H1 (cell line): Measurements from ENCODE around the gene MACC1.

Experiments used
- ASH2L ChIP-seq: fragments of 200-600, 300-600 bp; sonication (generic); IDR thresholded peaks from one replicate; pipeline ENCODE4 v1.7.1; 2017; ENCODE audit warnings: low read length
- ATF2 ChIP-seq: IDR thresholded peaks from 2 replicates; pipeline ENCODE4 v1.6.1; 2012; ENCODE audit warnings: low read length, inconsistent platforms
- CHD1 ChIP-seq: IDR thresholded peaks from 2 replicates; pipeline ENCODE4 v1.6.1; 2012; ENCODE audit warnings: low read depth, low read length, improper control_type of control experiment
- CTCF ChIP-seq, 3 experiments: IDR thresholded peaks; 1 replicate in 2 of 3; 2 replicates in 1 of 3; pipeline versions ENCODE4 v1.5.1 to v1.6.1; 2011; ENCODE audit warnings: low read length in 3 of 3, mild to moderate bottlenecking in 3 of 3, inconsistent platforms in 2 of 3, low read depth in 1 of 3, moderate library complexity in 1 of 3; ENCODE audit not compliant: insufficient read depth in 1 of 3; ENCODE audit errors: control extremely low read depth in 1 of 3
- EZH2 ChIP-seq: fragments of 200-600 bp; sonication (generic); IDR thresholded peaks from 2 replicates; pipeline ENCODE4 v1.7.1; 2012; ENCODE audit warnings: low read depth, mild to moderate bottlenecking, moderate library complexity, low read length, inconsistent platforms; ENCODE audit not compliant: severe bottlenecking
- POLR2A ChIP-seq, 2 experiments: IDR thresholded peaks; 1 replicate in 1 of 2; 2 replicates in 1 of 2; pipeline ENCODE4 v1.6.1; 2011; ENCODE audit warnings: low read depth in 2 of 2, low read length in 2 of 2, mild to moderate bottlenecking in 2 of 2; ENCODE audit errors: control extremely low read depth in 1 of 2
- POLR2AphosphoS5 ChIP-seq: IDR thresholded peaks from 2 replicates; pipeline ENCODE4 v1.6.1; 2011; ENCODE audit warnings: low read depth, low read length
- POU5F1 ChIP-seq: IDR thresholded peaks from 2 replicates; pipeline ENCODE4 v1.6.1; 2011; ENCODE audit warnings: low read depth, mild to moderate bottlenecking, low read length, moderate library complexity
- RAD21 ChIP-seq, 2 experiments: IDR thresholded peaks in 1 of 2; conservative IDR thresholded peaks in 1 of 2; 2 replicates each; pipeline ENCODE4 v1.6.1; 2011; ENCODE audit warnings: low read depth in 2 of 2, low read length in 2 of 2, improper control_type of control experiment in 1 of 2, inconsistent platforms in 1 of 2, mild to moderate bottlenecking in 1 of 2, moderate library complexity in 1 of 2
- SIN3A ChIP-seq, 2 experiments: IDR thresholded peaks in 1 of 2; conservative IDR thresholded peaks in 1 of 2; 2 replicates each; pipeline ENCODE4 v1.6.1; 2011 to 2012; ENCODE audit warnings: low read length in 2 of 2, improper control_type of control experiment in 1 of 2, low read depth in 1 of 2, mild to moderate bottlenecking in 1 of 2
- SIRT6 ChIP-seq: IDR thresholded peaks from one replicate; pipeline ENCODE4 v1.7.1; 2012; ENCODE audit warnings: low read length, inconsistent platforms
- SP2 ChIP-seq: IDR thresholded peaks from 2 replicates; pipeline ENCODE4 v1.6.1; 2012; ENCODE audit warnings: mild to moderate bottlenecking, low read length, inconsistent platforms
- TCF12 ChIP-seq: IDR thresholded peaks from 2 replicates; pipeline ENCODE4 v1.6.1; 2011; ENCODE audit warnings: low read depth, mild to moderate bottlenecking, low read length
- YY1 ChIP-seq: IDR thresholded peaks from 2 replicates; pipeline ENCODE4 v1.6.1; 2011; ENCODE audit warnings: low read depth, mild to moderate bottlenecking, low read length

- TF ChIP-seq SIN3A (conservative IDR thresholded peaks at IDR 0.05 in 1 of 2, IDR thresholded peaks at IDR 0.05 in 1 of 2; ENCODE audit: low read depth in 1 of 2, low read length in 2 of 2) = no peak
- no peak for TF ChIP-seq POU5F1
- no peak for TF ChIP-seq POLR2AphosphoS5
- no peak for TF ChIP-seq CTCF (IDR thresholded peaks at IDR 0.05; ENCODE audit: control extremely low read depth in 1 of 3, insufficient read depth in 1 of 3, low read depth in 1 of 3, low read length in 3 of 3)
- no peak for TF ChIP-seq TCF12
- no peak for TF ChIP-seq YY1
- TF ChIP-seq SIRT6 = no peak
- TF ChIP-seq ASH2L = no peak
- no peak for TF ChIP-seq RAD21 (IDR thresholded peaks at IDR 0.05 in 1 of 2, conservative IDR thresholded peaks at IDR 0.05 in 1 of 2; ENCODE audit: low read depth in 2 of 2, low read length in 2 of 2)
- no peak for TF ChIP-seq CHD1
- no peak for TF ChIP-seq SP2
- TF ChIP-seq POLR2A (IDR thresholded peaks at IDR 0.05; ENCODE audit: control extremely low read depth in 1 of 2, low read depth in 2 of 2, low read length in 2 of 2) = no peak
- no peak for TF ChIP-seq EZH2
- TF ChIP-seq ATF2 = no peak
Measured at GRCh38 chr7:20228654-20229053, 11.5 kb upstream of the MACC1 start.
